Activated T-helper 1 cell treated with anti-CD3 and anti-CD28 coated beads, Interleukin-12 subunit alpha, Interleukin-12 subunit beta, Interleukin-2, Interleukin-4 antibody, amounts not matched to agents 30 ng/mL and 10 ng/mL and 1 ng/mL, durations not matched to agents 14 hours and 24 hours and 36 hours (primary cell): Measurements from ENCODE around the gene FLNB. TPM values are rescaled to one million over a fixed set of nuclear protein-coding genes. Genes with fewer than 3 reads are reported as not detected.

Experiments used
- DNase-seq: peaks from one replicate; pipeline ENCODE4 v3.0.0; 2021; ENCODE audit warnings: low spot score
- H3K27ac Mint-ChIP-seq: one replicate; pipeline ENCODE4 v1.8.0; 2021; ENCODE audit warnings: mild to moderate bottlenecking, mixed read lengths
- H3K27me3 Mint-ChIP-seq: one replicate; pipeline ENCODE4 v1.8.0; 2022; ENCODE audit warnings: mild to moderate bottlenecking, moderate library complexity, mixed read lengths; ENCODE audit not compliant: insufficient read depth
- H3K36me3 Mint-ChIP-seq: one replicate; pipeline ENCODE4 v1.8.0; 2021; ENCODE audit warnings: low read depth, mixed read lengths
- H3K4me1 Mint-ChIP-seq: one replicate; pipeline ENCODE4 v1.8.0; 2021; ENCODE audit warnings: low read depth, mixed read lengths
- H3K4me3 Mint-ChIP-seq: one replicate; pipeline ENCODE4 v1.8.0; 2021; ENCODE audit warnings: mild to moderate bottlenecking, moderate library complexity, mixed read lengths
- H3K9me3 Mint-ChIP-seq: one replicate; pipeline ENCODE4 v1.8.0; 2021; ENCODE audit warnings: mixed read lengths
- intact Hi-C: fragments of 100-400 bp; cut with micrococcal nuclease; formaldehyde crosslinking; loops from one replicate; pipeline ENCODE4 v1.15.1; 2024
- total RNA-seq: library from RNA; stranded (reverse); gene quantifications from 2 replicates; pipeline ENCODE4 v1.2.3, GENCODE V29; 2022

The FLNB gene
- total RNA-seq, 1 donor from 2014 or later: 24.1 TPM

- intact Hi-C loops: no loop called here
- no peaks in the 10 kb centered on the region for H3K27me3 Mint-ChIP-seq
- H3K4me1 Mint-ChIP-seq: no peaks in the 10 kb centered on the region
- H3K9me3 Mint-ChIP-seq: no peaks in the 10 kb centered on the region
- no peak for DNase-seq
- no peak overlapping the region for H3K4me3 Mint-ChIP-seq
- H3K36me3 Mint-ChIP-seq: peaks cover 39% of the 10 kb centered on the region
- H3K27ac Mint-ChIP-seq: no peak overlapping the region
Measured at GRCh38 chr3:58131101-58131825, 123.0 kb downstream of the FLNB start.

GRCh38 chr3:58132850-58133249, 124.6 kb downstream of the FLNB start:
- intact Hi-C loops: no loop called here
- no peaks in the 10 kb centered on the region for H3K4me1 Mint-ChIP-seq
- no peak for DNase-seq
- H3K27me3 Mint-ChIP-seq: no peaks in the 10 kb centered on the region
- H3K9me3 Mint-ChIP-seq: no peaks in the 10 kb centered on the region
- no peak overlapping the region for H3K27ac Mint-ChIP-seq
- H3K4me3 Mint-ChIP-seq: no peak overlapping the region
- H3K36me3 Mint-ChIP-seq: peaks cover 35% of the 10 kb centered on the region

- no peak for DNase-seq
- no peak overlapping the region for H3K27ac Mint-ChIP-seq
- H3K27me3 Mint-ChIP-seq: no peaks in the 10 kb centered on the region
- intact Hi-C loops: no loop called here
- H3K36me3 Mint-ChIP-seq: peaks cover 36% of the 10 kb centered on the region
- H3K4me3 Mint-ChIP-seq: no peak overlapping the region
- H3K4me1 Mint-ChIP-seq: no peaks in the 10 kb centered on the region
- no peaks in the 10 kb centered on the region for H3K9me3 Mint-ChIP-seq
Measured at GRCh38 chr3:58134468-58134867, 126.2 kb downstream of the FLNB start.

GRCh38 chr3:58135712-58136543, 127.7 kb downstream of the FLNB start:
- Mint-ChIP-seq H3K4me1 (no peaks in the 10 kb centered on the region), H3K4me3 (no peak overlapping the region), H3K27me3 (no peaks in the 10 kb centered on the region), H3K27ac (no peak overlapping the region), H3K9me3 (no peaks in the 10 kb centered on the region), H3K36me3 (peaks cover 36% of the 10 kb centered on the region)
- DNase-seq: no peak
- intact Hi-C loops: no loop called here

GRCh38 chr3:58137306-58137705, 129.1 kb downstream of the FLNB start:
- Mint-ChIP-seq H3K4me3 (no peak overlapping the region), H3K9me3 (no peaks in the 10 kb centered on the region), H3K4me1 (no peaks in the 10 kb centered on the region), H3K27ac (no peak overlapping the region), H3K36me3 (peaks cover 31% of the 10 kb centered on the region), H3K27me3 (no peaks in the 10 kb centered on the region)
- intact Hi-C loops: no loop called here
- no peak for DNase-seq

DNA sequence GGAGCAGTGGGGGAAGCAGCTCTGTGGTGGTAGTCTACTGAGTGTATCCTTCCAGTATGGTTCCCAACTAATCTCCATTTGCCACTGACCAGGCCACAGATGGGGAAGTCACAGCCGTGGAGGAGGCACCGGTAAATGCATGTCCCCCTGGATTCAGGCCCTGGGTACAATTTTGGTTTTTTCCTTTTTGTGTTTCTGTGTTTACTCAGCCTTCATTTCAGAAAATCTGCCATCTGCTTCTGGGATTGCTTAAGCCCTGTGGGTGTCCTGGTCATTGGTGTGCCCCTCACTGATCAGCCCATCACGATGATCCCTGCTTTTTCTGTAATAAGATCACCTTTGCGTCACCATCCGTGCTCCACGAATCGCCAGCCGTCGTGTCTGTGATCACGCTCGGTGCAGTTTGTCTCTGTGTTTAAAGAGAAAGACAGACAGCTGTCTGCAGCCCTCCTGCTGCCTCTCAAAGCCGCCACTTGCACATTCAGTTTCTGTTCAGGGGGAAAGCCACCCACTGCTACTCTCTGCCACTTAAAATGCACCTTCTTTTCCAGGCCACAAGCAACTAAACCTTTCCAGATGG, 133.6 kb downstream of the FLNB start:
- DNase-seq: no peak
- no peaks in the 10 kb centered on the region for H3K9me3 Mint-ChIP-seq
- H3K4me1 Mint-ChIP-seq: no peaks in the 10 kb centered on the region
- no peak overlapping the region for H3K4me3 Mint-ChIP-seq
- H3K27me3 Mint-ChIP-seq: no peaks in the 10 kb centered on the region
- intact Hi-C loops: no loop called here
- H3K36me3 Mint-ChIP-seq: peaks cover 21% of the 10 kb centered on the region
- no peak overlapping the region for H3K27ac Mint-ChIP-seq

- intact Hi-C loops: no loop called here
- Mint-ChIP-seq H3K9me3 (no peaks in the 10 kb centered on the region), H3K36me3 (peaks cover 14% of the 10 kb centered on the region), H3K4me1 (no peaks in the 10 kb centered on the region), H3K4me3 (no peak overlapping the region), H3K27me3 (no peaks in the 10 kb centered on the region), H3K27ac (no peak overlapping the region)
- DNase-seq: no peak
Measured at GRCh38 chr3:58143417-58144055, 135.3 kb downstream of the FLNB start.

GRCh38 chr3:58144478-58145325, 136.5 kb downstream of the FLNB start:
- Mint-ChIP-seq H3K27ac (no peak overlapping the region), H3K9me3 (no peaks in the 10 kb centered on the region), H3K4me1 (no peaks in the 10 kb centered on the region), H3K4me3 (no peak overlapping the region), H3K27me3 (no peaks in the 10 kb centered on the region), H3K36me3 (peaks cover 20% of the 10 kb centered on the region)
- intact Hi-C loops: no loop called here
- DNase-seq: no peak

DNA sequence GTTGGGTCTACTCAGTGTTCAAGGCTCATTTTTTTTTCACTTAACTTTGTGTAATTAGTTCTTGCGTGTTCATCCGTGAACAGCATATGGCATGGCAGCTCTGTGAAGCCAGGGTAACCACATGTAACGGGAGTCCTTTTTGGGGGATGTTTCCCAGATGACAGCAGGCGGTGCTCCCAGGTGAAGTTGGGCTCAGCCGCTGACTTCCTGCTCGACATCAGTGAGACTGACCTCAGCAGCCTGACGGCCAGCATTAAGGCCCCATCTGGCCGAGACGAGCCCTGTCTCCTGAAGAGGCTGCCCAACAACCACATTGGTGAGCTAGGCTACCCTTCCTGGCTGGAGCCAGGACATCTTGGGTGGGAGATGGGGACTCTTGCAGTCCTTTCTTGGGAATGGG, 139.8 kb downstream of the FLNB start:
- Mint-ChIP-seq H3K4me3 (no peak overlapping the region), H3K36me3 (peaks cover 24% of the 10 kb centered on the region), H3K27ac (no peak overlapping the region), H3K4me1 (no peaks in the 10 kb centered on the region), H3K27me3 (no peaks in the 10 kb centered on the region), H3K9me3 (no peaks in the 10 kb centered on the region)
- DNase-seq: no peak
- intact Hi-C loops: no loop called here

DNA sequence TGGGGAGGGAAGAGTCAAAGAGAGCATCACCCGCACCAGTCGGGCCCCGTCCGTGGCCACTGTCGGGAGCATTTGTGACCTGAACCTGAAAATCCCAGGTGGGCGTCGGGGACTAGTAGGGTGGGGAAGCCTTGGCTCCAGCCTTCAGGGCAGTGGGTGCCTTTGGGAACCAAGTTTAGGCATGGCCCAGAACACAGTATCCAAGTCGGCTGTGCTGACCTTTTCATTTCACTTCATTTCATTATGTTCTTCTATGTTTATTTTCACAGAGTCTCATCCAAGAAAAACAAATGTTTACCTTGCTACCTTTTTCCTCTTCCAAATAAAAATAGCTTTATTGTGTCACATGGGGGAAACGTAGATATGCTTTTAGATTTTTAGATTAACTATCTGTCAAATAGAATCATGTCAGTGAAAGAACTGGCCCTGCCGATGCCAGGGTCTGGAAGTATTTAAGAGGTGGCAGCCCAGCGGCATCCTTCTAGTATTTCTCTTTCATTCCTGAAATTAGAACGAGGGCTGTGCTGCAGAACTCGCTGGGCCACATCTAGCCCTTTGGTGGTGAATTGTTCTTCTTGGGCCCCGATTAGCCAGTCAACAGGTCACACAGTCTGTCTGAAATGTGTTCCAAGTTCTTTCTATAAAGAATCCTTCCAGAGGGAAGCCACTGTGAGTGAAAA, 142.0 kb downstream of the FLNB start:
- Mint-ChIP-seq H3K4me1 (no peaks in the 10 kb centered on the region), H3K4me3 (no peak overlapping the region), H3K9me3 (no peaks in the 10 kb centered on the region), H3K27me3 (no peaks in the 10 kb centered on the region), H3K36me3 (peaks cover 26% of the 10 kb centered on the region), H3K27ac (no peak overlapping the region)
- DNase-seq: no peak
- intact Hi-C loops: no loop called here

DNA sequence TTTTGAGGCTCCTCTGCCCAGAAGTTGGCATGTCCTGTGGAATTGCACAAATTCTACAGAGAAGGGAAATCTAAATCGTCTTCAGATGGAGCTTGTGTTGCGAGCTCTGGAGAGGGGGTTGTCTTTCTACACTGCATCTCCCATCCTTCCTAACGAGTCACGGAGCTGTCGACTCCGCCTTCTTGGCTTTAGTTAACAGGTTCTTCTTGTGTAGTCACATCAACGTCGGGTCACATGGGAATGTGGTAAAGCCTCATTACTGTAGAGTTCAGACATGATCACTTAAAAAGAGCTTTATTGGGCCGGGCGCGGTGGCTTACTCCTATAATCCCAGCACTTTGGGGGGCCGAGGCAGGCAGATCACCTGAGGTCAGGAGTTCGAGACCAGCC, 142.6 kb downstream of the FLNB start:
- Mint-ChIP-seq H3K27me3 (no peaks in the 10 kb centered on the region), H3K4me3 (no peak overlapping the region), H3K9me3 (no peaks in the 10 kb centered on the region), H3K4me1 (no peaks in the 10 kb centered on the region), H3K36me3 (peaks cover 26% of the 10 kb centered on the region), H3K27ac (no peak overlapping the region)
- no peak for DNase-seq
- intact Hi-C loops: no loop called here

GRCh38 chr3:58151637-58152036, 143.4 kb downstream of the FLNB start:
- DNase-seq: no peak
- H3K4me1 Mint-ChIP-seq: no peaks in the 10 kb centered on the region
- H3K36me3 Mint-ChIP-seq: peaks cover 24% of the 10 kb centered on the region
- H3K27ac Mint-ChIP-seq: no peak overlapping the region
- H3K9me3 Mint-ChIP-seq: no peaks in the 10 kb centered on the region
- H3K4me3 Mint-ChIP-seq: no peak overlapping the region
- intact Hi-C loops: no loop called here
- H3K27me3 Mint-ChIP-seq: no peaks in the 10 kb centered on the region
